Esophagus squamous epithelium (tissue), 5 donors: ENCODE data around the gene KIF5B. TPM values are rescaled to one million over a fixed set of nuclear protein-coding genes. Genes with fewer than 3 reads are reported as not detected.
A peak's percentile ranks its signal among the peaks of the same experiment; 100 is the strongest.
"Not testable (repeated sequence)": the region's sequence is repeated elsewhere in the genome, so short reads cannot be mapped to it uniquely, and the experiment has no call there.

Source experiments
- DNase-seq: peaks from one replicate; lab custom pipeline; 2025; lab: John Stamatoyannopoulos, UW
- H3K27ac ChIP-seq, 4 donors: fragments of 200-600 bp; sonication (generic); one replicate each; pipeline ENCODE4 v1.5.1; 2016 to 2019; ENCODE audit warnings: mild to moderate bottlenecking in 1 of 4
- H3K27me3 ChIP-seq, 4 donors: fragments of 200-600 bp; sonication (generic); 1 replicate in 3 of 4; 2 replicates in 1 of 4; pipeline versions ENCODE4 v1.5.1 to v1.6.0; 2017 to 2021; ENCODE audit warnings: antibody characterized with exemption in 1 of 4
- H3K36me3 ChIP-seq, 3 donors: fragments of 200-600 bp; sonication (generic); one replicate each; pipeline ENCODE4 v1.5.1; 2016 to 2019
- H3K4me1 ChIP-seq, 3 donors: fragments of 200-600 bp; sonication (generic); one replicate each; pipeline ENCODE4 v1.5.1; 2017 to 2019
- H3K4me3 ChIP-seq, 4 donors: fragments of 200-600 bp; sonication (generic); 1 replicate in 3 of 4; 2 replicates in 1 of 4; pipeline ENCODE4 v1.5.1; 2016 to 2019; ENCODE audit warnings: mild to moderate bottlenecking in 2 of 4, moderate library complexity in 1 of 4
- H3K9me3 ChIP-seq, 3 donors: fragments of 200-600 bp; sonication (generic); one replicate each; pipeline ENCODE4 v1.5.1; 2016 to 2019
- CTCF ChIP-seq, 6 experiments: fragments of 450-650 bp in 4 of 6; fragments of 200-600 bp in 2 of 6; sonication (generic) in 2 of 6; IDR thresholded peaks; one replicate each; pipeline ENCODE4 v1.5.1; 2016 to 2019; ENCODE audit warnings: antibody characterized with exemption in 6 of 6, mild to moderate bottlenecking in 4 of 6, moderate library complexity in 4 of 6
- POLR2A ChIP-seq, 4 donors: fragments of 450-650 bp; IDR thresholded peaks; one replicate each; pipeline ENCODE4 v1.6.1; 2017; ENCODE audit warnings: antibody characterized with exemption in 4 of 4, mild to moderate bottlenecking in 4 of 4, moderate library complexity in 3 of 4
- WGBS, 2 donors: methylation state at CpG; one replicate each; pipeline ENCODE4 v1.1.5; 2018; 5-methylcytosine and 5-hydroxymethylcytosine counted together
- intact Hi-C: fragments of 100-400 bp; cut with DNase I; formaldehyde crosslinking; loops from one replicate; pipeline ENCODE4 v1.15.0; 2022
- total RNA-seq, 4 donors: library from RNA; depleted of rRNA; stranded (reverse); fragments of >200 nt; gene quantifications; one replicate each; pipeline ENCODE4 v1.1.0, GENCODE V29; 2016
- donor health status: DM: yes; HTN: yes; CAD: no.

Gene KIF5B
- total RNA-seq, 4 donors from 2014 or later = 58.3 to 104 (median 95.1) TPM

GRCh38 chr10:32059472-32059871, 3.2 kb upstream of the KIF5B start:
- DNase-seq = no peak
- WGBS, 2 donors = 74 to 78% methylated on average over 3 of the region's 3 CpGs
- no peak overlapping the region for H3K27ac ChIP-seq
- no peaks in the 10 kb centered on the region for H3K36me3 ChIP-seq
- TF ChIP-seq POLR2A (IDR thresholded peaks at IDR 0.05) = no peak
- TF ChIP-seq CTCF (IDR thresholded peaks at IDR 0.05) = no peak
- no peak overlapping the region for H3K4me3 ChIP-seq
- no peaks in the 10 kb centered on the region for H3K27me3 ChIP-seq
- intact Hi-C loops = no loop called here
- no peaks in the 10 kb centered on the region for H3K9me3 ChIP-seq
- H3K4me1 ChIP-seq = peaks cover 0 to 15% (median 4%) of the 10 kb centered on the region in 3 donors

- WGBS, 2 donors = 58 to 65% methylated on average over 8 of the region's 8 CpGs
- intact Hi-C loops = no loop called here
Measured at GRCh38 chr10:32057036-32057372, 779 bp upstream of the KIF5B start.

GRCh38 chr10:32055478-32056135, 618 bp downstream of the KIF5B start:
- H3K27ac ChIP-seq = peak overlapping the region; percentile 98 to 100 (median 99)
- H3K4me3 ChIP-seq = peak overlapping the region; percentile 69 to 94 (median 88)
- peak; percentile 21 for DNase-seq
- H3K27me3 ChIP-seq = no peaks in the 10 kb centered on the region
- H3K4me1 ChIP-seq = peaks cover 8 to 54% (median 20%) of the 10 kb centered on the region in 3 donors
- intact Hi-C loops = no loop called here
- H3K9me3 ChIP-seq = no peaks in the 10 kb centered on the region
- 0% methylated on average over 17 of the region's 59 CpGs; no CpG with 5 or more reads in 1 of the 2 donors for WGBS, 2 donors
- H3K36me3 ChIP-seq = no peaks in the 10 kb centered on the region
- no peak for TF ChIP-seq CTCF (IDR thresholded peaks at IDR 0.05)
- peak in 1 of 4 donors; percentile 32 for TF ChIP-seq POLR2A (IDR thresholded peaks at IDR 0.05)

More at GRCh38 chr10:32057036-32057372, 779 bp upstream of the KIF5B start:
- H3K27me3 ChIP-seq = no peaks in the 10 kb centered on the region
- H3K9me3 ChIP-seq = no peaks in the 10 kb centered on the region
- peak overlapping the region; percentile 98 to 100 (median 99) for H3K27ac ChIP-seq
- H3K36me3 ChIP-seq = no peaks in the 10 kb centered on the region
- no peak for DNase-seq
- H3K4me1 ChIP-seq = peaks cover 8 to 40% (median 20%) of the 10 kb centered on the region in 3 donors
- TF ChIP-seq POLR2A (IDR thresholded peaks at IDR 0.05) (no peak), CTCF (IDR thresholded peaks at IDR 0.05) (no peak)
- peak overlapping the region; percentile 69 to 94 (median 88) for H3K4me3 ChIP-seq

- Histone ChIP-seq H3K4me1 (peaks cover 8 to 69% (median 32%) of the 10 kb centered on the region in 3 donors), H3K4me3 (peak overlapping the region; percentile 69 to 94 (median 88)), H3K36me3 (no peaks in the 10 kb centered on the region), H3K27ac (peak overlapping the region; percentile 36 to 99 (median 98)), H3K27me3 (no peaks in the 10 kb centered on the region), H3K9me3 (no peaks in the 10 kb centered on the region)
- TF ChIP-seq CTCF (IDR thresholded peaks at IDR 0.05) (no peak), POLR2A (IDR thresholded peaks at IDR 0.05) (no peak)
- intact Hi-C loops = no loop called here
- 5 to 14% methylated on average over 5 of the region's 5 CpGs for WGBS, 2 donors
- DNase-seq = no peak
Measured at GRCh38 chr10:32054094-32054493, 2.1 kb downstream of the KIF5B start.

- peaks cover 8 to 76% (median 37%) of the 10 kb centered on the region in 3 donors for H3K4me1 ChIP-seq
- H3K27me3 ChIP-seq, intact Hi-C loops, DNase-seq, H3K9me3 ChIP-seq, H3K36me3 ChIP-seq: not testable (repeated sequence)
- 68 to 81% methylated on average over 11 of the region's 11 CpGs for WGBS, 2 donors
- peak overlapping the region in 3 of 4 donors; percentile 98 to 99 (median 99) for H3K27ac ChIP-seq
- peak overlapping the region in 3 of 4 donors; percentile 69 to 91 (median 85) for H3K4me3 ChIP-seq
Measured at GRCh38 chr10:32053392-32053791, 2.8 kb downstream of the KIF5B start.
